ENCODE results near the gene SLC22A3.
"Not testable (repeated sequence)": the region's sequence is repeated elsewhere in the genome, so short reads cannot be mapped to it uniquely, and the experiment has no call there.

Gene SLC22A3

DNA sequence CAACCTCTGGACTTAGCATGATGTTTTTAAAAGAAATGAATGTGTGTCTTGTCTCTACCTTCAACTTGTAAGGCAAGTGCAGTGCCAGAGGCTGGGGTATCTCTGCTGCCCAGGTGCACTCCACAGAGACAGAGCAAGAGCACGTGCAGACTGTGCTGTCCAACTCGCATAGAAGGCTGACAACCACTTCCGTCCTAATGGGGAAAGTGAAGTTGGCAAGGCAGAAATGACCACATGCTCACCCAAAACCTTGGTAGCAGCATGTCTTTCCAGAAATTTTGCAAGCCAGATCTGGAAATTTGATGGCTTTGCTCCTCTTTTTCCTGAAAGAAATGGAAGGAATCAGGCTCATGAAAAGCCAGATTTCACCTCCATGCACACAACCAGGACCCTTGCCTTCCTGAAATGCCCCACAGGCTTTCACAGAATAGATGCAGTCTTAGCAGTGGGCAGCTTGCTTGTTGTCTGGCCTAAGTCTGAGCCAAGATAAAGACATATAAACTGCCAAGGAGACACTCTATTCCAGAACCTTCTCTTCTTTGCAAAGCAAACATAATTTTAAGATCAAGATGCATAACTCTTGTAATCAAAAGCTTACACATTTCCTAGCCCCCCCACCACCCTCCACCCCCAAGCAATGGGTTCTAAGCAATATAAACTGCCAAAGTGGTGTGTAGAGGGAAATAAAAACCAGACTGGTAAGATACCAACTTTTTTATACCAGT, 26.8 kb downstream of the SLC22A3 start:
- DNase-seq (ENCODE audit: low read depth): no peak

DNA sequence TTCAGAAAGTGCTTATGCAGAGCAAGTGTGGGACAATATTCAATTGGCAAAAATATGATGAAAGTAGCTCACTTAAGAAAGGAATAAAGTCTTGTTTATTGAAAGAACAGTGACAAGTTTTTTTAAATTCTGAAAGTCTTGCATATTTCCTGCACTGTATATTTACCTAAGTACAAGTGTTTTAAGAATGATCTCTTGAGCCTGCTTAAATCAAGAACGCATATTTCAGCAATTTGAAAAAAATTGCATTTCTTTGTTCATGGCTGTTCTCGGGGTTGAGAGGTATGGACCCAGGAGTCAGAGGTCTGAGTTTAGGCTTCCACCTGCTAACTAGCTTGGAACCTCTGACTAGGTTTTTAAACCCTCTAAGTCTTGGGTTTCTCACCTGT, 27.4 kb downstream of the SLC22A3 start:
- no peak for DNase-seq (ENCODE audit: low read depth)

DNA sequence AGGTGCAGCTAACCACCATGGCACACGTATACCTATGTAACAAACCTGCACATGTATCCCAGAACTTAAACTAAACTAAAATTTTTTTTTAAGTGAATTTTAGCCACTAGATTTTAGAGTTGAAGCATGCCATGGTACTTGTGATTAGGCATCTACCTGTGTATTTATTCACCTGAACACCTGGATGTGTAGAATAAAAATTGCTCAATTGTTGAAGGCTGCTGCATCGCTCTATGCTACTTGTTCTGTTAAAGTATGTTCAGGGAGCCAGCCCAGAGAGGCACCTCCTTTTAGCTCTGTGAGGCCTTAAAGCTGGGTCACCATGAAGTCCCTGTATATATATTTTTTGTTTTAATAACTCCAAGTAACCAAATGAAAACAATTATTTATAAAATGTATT, 28.3 kb downstream of the SLC22A3 start:
- no peak for DNase-seq (ENCODE audit: low read depth)

DNA sequence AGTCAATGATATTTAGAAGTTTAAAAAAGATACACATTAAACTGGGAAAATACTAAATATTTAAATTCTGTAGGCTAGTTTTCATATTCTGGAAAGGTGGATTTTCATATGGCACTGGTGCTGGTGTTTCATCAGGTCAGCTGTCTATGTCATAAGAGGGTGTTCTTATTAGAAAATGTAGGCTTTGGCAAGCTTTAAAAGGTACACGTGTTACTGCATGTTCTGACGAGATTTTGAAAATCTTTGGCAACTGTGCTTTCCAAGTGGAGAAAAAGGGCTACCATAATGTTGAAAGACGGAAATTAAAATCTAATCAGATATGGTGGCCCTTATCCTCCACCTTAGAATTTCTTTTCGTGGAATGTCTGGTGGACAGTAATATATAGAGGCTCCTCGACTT, 30.0 kb downstream of the SLC22A3 start:
- DNase-seq (ENCODE audit: low read depth): no peak

DNA sequence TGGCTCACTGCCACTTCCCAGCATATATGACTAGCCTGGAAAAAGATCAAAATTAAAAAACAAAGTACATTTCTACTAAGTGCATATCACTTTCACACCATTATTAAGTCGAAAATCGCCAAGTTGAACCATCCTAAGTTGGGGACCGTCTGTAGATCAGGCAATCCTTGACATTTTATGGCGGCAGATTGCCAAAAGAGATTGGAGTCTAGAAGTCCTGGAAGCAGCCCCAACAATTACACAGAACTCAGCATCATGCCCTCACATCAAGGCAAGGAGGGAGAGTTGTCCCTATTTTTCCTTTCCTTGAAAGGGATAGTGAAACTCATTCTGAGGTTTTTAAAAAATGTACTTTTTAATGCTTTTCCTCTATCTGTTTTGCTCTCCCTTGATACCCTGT, 30.7 kb downstream of the SLC22A3 start:
- no peak for DNase-seq (ENCODE audit: low read depth)

DNA sequence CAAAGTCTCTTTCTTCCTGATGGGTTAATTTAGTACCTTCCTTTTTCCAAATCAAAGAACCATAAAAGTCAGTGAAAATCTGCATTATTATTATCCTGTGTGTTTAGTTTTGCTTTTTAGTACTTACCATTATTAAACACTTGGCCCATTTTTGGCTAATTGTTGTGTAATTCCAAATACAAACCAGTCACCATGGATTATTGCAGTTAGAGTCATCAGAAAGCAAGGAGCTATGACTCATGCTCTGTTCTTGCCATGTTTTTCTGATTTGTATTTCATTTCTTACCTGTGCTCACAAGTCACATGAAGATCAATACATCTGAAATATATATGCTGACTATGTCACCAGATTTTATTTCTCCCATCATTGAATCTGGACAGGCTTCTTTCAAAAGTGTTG, 31.3 kb downstream of the SLC22A3 start:
- no peak for DNase-seq (ENCODE audit: low read depth)

DNA sequence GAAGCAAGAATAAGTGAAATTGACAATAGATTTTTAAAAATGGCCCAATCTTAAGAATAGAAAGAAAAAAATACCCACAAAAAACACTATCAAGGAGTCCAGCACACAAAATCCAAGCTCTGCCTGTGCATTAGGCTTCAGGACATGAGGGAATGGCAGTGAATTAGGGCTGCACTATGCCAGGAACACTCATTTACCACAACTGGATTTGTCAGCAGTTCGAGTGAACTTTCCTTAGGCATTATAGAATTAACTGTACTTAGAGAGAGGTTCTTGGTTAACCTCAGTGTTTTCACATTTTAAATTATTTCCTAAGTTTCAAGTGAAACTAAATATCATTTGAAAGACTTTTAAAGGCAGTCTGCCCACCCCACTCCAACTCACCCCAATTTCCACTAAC, 34.8 kb downstream of the SLC22A3 start:
- DNase-seq (ENCODE audit: low read depth): no peak

DNA sequence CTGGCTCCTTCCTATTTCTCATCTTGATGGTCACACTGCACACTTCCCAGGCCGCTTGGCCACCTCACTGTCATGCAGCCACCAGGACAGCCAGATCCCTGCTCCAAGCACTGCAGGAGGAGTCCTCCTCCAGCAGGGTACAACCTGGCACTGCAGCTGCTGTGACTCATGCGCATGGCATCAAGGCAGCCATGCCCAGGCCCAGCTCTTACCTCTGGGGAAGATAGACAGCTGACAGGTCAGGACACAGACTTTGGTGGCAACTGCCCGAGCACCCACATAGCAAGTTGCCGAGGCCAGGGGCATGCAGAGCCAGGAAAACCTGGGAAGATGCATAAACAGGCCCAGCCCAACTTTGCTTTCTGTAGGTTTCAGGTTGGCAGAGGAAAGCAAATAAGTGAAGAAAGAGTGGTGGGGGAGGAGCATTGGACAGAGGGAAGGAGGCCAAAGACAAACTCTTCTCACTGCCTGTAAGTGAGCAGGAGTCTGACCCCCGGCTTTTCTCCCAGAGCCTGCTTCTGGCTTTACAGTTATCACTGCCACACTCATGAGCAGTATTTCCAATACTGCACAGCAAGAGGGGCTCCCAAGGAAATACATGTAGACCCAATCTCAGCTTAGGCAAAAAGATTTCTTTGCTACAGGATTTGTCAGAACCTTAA, 38.8 kb downstream of the SLC22A3 start:
- no peak for DNase-seq (ENCODE audit: low read depth)

DNA sequence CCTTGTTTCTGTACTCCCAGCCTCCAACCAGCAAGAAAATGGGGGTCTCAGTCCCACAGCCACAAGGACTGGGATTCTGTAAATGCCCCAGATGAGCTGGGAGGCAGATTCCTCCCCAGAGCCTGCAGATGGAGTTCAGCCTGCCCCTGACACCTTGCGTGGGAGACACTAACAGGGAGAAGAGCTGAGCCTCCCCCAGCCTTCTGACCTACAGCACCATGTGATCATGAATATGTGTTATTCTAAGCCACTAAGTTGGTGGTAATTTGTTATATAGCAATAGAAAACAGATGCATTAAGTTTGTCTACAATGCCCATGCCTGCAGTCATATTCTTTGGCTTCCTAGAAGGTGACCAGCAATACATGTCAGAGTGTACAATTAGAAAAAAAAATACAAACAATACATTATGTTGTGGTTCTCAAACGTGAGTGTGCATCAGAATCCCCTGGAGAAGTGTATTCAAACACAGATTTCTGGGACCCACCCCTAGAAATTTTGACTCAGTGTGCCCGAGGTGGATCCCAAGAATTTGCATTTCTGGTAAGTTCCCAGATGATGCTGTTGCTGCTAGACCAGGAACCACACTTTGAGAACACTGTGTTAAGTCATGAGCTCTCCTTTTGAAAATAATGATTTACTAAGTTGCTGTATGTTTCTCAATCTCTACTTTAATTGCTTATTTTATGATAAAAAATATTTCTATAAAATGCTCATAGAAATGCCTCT, 39.9 kb downstream of the SLC22A3 start:
- no peak for DNase-seq (ENCODE audit: low read depth)

DNA sequence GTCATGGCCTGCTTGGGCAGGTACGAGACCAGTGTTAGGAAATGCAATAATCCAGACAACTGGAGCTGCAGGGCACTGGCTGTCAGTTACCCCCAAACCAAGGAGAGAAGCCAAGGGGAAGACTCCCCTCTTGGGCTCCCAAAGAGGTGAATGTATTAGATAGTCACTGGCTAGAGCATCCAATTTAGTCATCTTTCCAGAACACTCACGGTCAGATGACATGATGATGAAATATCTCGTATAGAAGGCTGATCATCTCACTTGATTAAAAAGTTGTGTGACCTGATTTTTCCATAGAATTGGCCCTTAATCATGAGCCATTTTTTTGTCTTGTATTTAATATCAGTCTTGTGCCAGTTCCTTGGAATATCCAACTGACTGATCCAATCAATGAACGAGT, 40.7 kb downstream of the SLC22A3 start:
- DNase-seq (ENCODE audit: low read depth): no peak

DNA sequence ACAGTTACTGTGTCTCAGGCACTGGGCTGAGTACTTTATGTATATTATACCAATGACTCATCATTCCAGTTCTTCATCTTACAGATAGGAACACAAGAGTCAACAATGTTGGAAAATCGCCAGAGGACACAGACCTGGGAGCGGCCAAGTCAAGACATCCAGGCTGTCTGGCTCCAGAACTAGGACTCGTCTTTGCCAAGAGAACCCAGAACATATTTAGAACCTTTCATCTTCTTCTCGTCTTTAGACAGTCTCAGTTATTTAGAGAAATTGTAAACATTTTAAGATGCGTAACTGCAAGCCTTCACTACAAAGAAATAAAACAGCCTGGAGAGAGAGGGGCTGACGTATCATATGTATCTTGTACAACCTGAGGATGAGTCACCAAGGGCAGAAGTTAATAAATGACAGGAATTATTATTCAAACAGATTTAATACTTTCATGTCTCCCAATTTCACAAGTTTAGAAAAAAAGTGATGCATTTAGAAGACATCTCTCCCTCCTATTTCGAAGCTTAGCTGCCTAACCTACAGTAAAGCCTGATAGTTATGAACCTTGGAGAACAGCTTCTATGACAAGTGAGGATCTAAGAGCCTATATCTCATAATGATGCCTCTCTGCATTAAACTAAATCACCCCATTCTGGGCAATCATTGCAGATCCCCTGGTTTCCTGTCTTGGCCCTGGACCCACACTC, 43.4 kb downstream of the SLC22A3 start:
- DNase-seq (ENCODE audit: low read depth): peak; percentile 3

DNA sequence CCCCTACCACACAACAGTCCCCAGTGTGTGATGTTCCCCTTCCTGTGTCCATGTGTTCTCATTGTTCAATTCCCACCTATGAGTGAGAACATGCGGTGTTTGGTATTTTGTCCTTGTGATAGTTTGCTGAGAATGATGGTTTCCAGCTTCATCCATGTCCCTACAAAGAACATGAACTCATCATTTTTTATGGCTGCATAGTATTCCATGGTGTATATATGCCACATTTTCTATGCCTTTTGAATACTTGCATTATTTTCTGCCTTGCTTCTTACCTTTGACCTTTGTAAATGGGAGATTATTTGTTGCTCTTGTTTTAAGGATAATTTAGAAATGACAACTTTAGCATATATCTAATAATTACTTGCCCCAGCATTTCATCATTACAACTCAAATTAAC, 45.3 kb downstream of the SLC22A3 start:
- not testable (repeated sequence) for DNase-seq (ENCODE audit: low read depth)

DNA sequence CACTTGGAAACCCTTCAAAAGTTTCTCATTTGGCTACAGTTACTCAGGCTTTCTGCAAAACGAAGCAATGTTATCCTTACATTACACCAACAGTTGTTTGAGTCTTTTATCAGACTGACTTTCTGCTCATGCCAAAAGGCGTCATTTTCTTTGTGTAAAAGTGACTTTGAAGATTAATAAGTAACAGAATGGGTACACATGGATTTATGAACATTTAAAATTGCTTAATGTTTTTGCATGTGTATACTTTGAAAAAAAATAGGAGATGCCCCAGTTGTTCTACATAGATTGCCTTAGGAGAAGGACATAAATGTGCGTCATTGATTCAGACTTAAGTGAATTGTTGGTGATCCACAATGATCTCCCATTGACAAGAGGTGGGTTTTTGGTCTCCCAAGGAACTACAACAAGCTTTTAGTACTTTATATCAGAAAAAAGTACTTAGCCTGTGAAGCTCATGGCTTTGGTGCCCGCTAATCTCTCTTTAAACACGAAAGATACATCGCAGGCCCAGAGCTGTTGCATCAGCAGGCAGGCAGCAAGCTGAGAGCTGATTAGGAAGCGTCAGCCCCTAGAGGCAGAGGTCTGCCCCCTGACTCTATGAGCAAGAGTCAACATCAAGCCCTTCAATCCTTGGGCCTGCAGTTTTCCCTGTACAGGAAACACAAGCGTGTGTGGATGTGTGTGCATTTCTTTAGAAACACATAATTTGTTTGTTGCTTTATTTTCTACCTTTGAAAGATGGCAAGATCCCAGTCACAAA, 45.9 kb downstream of the SLC22A3 start:
- no peak for DNase-seq (ENCODE audit: low read depth)

DNA sequence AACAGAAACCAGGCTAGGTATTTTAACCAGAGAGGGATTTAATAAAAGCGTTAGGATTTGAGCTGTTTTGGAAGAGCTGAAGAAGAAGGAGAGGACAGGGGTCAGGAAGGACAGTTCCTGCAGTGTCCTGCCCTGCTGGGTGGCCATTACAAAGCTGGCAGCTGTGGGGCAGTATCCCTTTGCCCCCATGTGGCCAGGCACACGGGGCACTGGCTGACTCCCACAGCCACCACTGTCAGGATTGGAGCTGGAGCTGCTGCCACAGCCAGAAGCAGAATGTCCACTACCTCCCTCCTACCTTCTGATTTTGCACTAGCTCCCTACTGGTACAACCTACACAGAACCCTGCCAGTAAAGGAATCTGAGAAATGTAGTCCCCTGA, 46.5 kb downstream of the SLC22A3 start:
- no peak for DNase-seq (ENCODE audit: low read depth)

DNA sequence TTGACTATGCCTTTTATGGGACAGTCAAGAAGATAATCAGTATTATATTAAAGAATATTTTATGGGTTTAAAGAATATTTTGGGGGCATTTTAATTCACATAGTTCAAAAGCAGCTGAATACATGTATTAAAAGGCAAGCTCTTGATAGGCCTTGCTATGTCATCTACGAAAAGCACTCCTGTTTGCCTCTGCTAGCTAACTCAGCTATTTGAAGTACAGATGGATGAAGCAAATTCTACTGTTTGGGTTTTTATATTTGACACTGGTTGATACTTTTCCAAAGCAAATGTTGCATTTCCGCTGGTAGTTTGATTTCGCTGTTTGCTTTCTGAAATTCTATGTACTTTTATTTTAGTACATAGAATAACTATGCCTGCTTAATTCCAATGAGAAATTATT, 47.0 kb downstream of the SLC22A3 start:
- no peak for DNase-seq (ENCODE audit: low read depth)

DNA sequence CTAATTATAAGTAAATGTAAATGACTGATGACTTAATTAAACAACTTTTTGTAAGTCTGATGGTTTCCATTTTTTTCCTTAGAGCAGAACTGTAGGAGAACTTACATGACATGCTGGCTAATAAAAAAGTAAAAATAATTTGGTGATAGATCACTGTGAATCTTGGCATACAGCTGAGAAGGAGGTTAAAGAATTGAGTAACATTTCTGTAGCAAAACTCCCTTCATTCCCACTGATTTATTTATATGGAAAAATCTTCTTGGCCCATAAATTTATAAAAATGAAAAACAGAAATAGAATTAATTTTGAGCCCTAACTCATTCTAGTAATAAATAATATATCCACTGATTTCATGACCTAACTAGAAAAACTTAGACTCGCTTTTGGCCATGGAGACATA, 48.1 kb downstream of the SLC22A3 start:
- no peak for DNase-seq (ENCODE audit: low read depth)

DNA sequence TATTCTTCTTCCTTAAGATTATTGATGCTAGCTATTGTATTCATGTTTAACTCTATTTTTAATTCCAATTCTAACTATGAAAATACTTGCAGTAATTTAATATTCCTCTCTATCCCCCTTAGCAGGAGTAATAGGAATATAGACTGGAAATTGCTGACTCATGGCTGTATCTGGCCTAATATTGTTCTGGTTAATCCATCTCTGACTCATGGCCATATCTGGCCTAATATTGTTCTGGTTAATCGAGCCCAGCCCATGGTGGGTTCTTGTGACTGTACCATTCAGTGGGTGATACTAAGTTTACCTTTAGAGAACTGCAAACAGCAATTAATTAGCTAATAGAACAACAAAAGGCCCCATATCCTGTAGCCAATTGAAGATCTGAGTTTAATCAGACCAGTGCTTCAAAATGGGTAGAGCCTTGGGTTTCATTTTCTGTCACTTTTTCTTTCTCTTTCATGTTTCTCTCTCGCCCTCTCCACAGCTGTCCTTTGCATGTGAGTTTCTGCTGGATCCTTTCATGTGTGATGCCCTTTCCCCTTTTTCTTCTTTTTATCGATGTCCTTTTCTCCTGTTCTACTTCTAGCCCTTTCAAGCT, 50.6 kb downstream of the SLC22A3 start:
- no peak for DNase-seq (ENCODE audit: low read depth)

DNA sequence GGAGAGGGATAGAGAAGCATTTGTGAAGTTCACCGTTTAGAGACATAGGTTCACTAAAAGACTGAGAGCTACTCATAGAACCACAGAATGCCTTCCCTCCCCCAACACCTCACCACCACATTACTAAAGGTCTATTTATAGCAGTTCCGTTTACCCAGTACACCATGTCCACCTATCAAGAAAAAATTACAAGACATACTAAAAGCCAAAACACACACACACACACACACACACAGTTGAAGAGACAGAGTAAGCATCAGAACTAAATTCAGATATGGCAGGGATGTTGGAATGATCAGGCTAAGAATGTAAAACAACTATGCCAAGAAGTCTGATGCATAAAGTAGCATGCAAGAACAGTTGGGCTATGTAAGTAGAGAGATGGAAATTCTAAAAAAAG, 52.3 kb downstream of the SLC22A3 start:
- DNase-seq (ENCODE audit: low read depth): no peak

DNA sequence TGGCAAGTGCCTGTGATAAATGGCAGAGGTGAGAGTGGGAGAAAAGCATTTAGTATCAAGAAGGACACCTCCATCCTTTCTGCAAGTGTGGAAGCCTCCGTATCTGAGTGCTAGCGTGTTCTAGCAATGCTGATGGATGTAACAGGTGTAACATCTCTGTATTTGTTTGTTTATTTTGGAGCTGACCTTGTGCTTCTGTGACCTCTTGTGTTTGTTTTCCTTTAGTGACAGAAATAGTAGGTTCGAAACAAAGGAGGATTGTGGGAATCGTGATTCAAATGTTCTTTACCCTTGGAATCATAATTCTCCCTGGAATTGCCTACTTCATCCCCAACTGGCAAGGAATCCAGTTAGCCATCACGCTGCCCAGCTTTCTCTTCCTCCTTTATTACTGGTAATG, 60.4 kb downstream of the SLC22A3 start:
- DNase-seq (ENCODE audit: low read depth): no peak

DNA sequence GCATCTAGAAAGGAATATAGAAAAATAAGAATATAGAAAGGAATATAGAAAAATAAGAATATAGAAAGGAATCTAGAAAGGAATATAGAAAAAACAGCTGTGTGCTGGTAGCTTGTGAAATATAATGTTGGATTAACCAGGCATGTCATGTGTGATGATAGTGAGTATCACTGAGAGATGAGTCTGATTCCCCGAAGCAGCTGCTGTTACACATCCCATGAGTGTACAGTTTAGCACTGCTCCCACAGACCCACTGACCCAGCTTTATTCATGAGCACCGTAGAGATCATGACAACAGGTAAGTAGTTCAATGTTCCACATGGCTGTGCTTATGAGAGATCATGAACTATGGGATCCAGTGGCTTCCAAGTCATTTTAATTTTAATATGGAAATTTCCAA, 64.8 kb downstream of the SLC22A3 start:
- DNase-seq (ENCODE audit: low read depth): no peak

DNA sequence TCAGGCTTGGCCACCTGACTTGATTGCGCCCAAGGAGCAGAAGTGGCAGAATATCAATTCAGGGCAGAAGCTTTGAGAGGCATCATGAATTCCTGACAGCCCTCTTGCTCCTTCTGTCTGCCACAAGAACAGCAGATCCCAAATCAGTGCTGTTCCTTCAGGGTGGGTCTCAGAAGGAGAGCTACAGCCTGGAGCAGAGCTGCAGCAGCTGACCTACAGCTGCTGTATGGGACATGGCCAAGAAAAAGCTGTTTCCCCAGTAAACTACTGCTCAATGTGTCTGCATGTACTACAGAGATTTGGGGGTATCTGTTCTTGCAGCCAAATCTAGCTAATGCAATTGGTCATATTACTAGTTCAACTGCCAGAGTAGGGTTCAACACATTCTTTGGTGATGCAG, 69.0 kb downstream of the SLC22A3 start:
- no peak for DNase-seq (ENCODE audit: low read depth)

DNA sequence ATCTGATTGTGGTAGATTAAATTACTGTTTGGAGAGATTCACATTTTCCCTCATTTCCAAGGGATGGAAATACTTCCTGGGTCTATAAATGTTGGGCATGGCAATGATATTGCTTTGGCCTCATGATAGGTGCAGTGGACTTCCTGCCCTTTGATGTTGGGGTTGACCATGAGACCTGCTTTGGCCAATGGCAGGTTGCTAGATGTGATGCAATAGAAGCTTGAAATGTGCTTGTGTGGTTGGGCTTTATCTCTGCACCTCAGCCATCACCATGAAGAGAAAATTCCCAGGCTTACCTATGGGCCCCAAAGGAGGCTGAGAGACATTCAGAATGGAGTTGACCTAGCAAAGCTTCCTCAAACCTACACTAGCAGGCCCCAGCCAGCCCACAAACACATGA, 69.4 kb downstream of the SLC22A3 start:
- no peak for DNase-seq (ENCODE audit: low read depth)
